CD4-positive, alpha-beta T cell (primary cell): ENCODE data around the gene ASCL3. TPM values are rescaled to one million over a fixed set of nuclear protein-coding genes. Genes with fewer than 3 reads are reported as not detected.
"Not testable (repeated sequence)": the region's sequence is repeated elsewhere in the genome, so short reads cannot be mapped to it uniquely, and the experiment has no call there.

Experiments
- ATAC-seq: fragments of 200-7000 bp; cut with Tn5 transposase; one replicate; pipeline ENCODE4 v1.10.0; 2022; ENCODE audit warnings: mild to moderate bottlenecking; ENCODE audit not compliant: poor library complexity
- CTCF ChIA-PET: fragments of 350-600 bp; sonication (Branson Sonifier 250); formaldehyde crosslinking; loops from one replicate; lab custom pipeline; 2021; ENCODE audit warnings: antibody characterized with exemption, inconsistent platforms; lab: Charles Lee
- POLR2A ChIA-PET: fragments of 350-600 bp; sonication (Branson Sonifier 250); formaldehyde crosslinking; loops from one replicate; lab custom pipeline; 2021; ENCODE audit warnings: antibody characterized with exemption, inconsistent platforms; lab: Charles Lee
- DNase-seq, 14 experiments: peaks; one replicate each; pipeline ENCODE4 v3.0.0-alpha.2; 2013 to 2020; ENCODE audit warnings: mixed read lengths in 2 of 14
- H3K27ac ChIP-seq, 2 donors: one replicate each; pipeline versions ENCODE4 v1.5.1 to v1.7.0; 2013; ENCODE audit warnings: low read length in 2 of 2, low read depth in 1 of 2, mild to moderate bottlenecking in 1 of 2
- H3K27me3 ChIP-seq, 2 experiments: 1 replicate in 1 of 2; 2 replicates in 1 of 2; pipeline versions ENCODE4 v1.6.1 to v1.7.0; 2013; ENCODE audit warnings: low read length in 2 of 2, control low read depth in 1 of 2, mild to moderate bottlenecking in 1 of 2, moderate library complexity in 1 of 2; ENCODE audit not compliant: insufficient read depth in 2 of 2, control insufficient read depth in 1 of 2
- H3K36me3 ChIP-seq: one replicate; pipeline ENCODE4 v1.6.1; 2013; ENCODE audit warnings: low read length, control low read depth; ENCODE audit not compliant: insufficient read depth
- H3K4me1 ChIP-seq: one replicate; pipeline ENCODE4 v1.6.1; 2013; ENCODE audit warnings: low read length, control low read depth; ENCODE audit not compliant: insufficient read depth
- H3K4me3 ChIP-seq: one replicate; pipeline ENCODE4 v1.5.1; 2013; ENCODE audit warnings: mild to moderate bottlenecking, low read length, moderate library complexity
- H3K9me3 ChIP-seq, 2 experiments: 1 replicate in 1 of 2; 2 replicates in 1 of 2; pipeline versions ENCODE4 v1.6.1 to v1.7.0; 2013; ENCODE audit warnings: low read length in 2 of 2, mild to moderate bottlenecking in 2 of 2, control low read depth in 1 of 2, moderate library complexity in 1 of 2; ENCODE audit not compliant: control insufficient read depth in 1 of 2, insufficient read depth in 1 of 2
- H3K27ac Mint-ChIP-seq: one replicate; pipeline ENCODE4 v1.8.0; 2020; ENCODE audit warnings: mixed read lengths
- H3K27me3 Mint-ChIP-seq: one replicate; pipeline ENCODE4 v1.8.0; 2021; ENCODE audit warnings: mixed read lengths
- H3K36me3 Mint-ChIP-seq: one replicate; pipeline ENCODE4 v1.8.0; 2021; ENCODE audit warnings: low read depth, mixed read lengths
- H3K4me1 Mint-ChIP-seq: one replicate; pipeline ENCODE4 v1.8.0; 2021; ENCODE audit warnings: low read depth, mixed read lengths
- H3K4me3 Mint-ChIP-seq: one replicate; pipeline ENCODE4 v1.8.0; 2020; ENCODE audit warnings: mild to moderate bottlenecking, mixed read lengths
- H3K9me3 Mint-ChIP-seq: one replicate; pipeline ENCODE4 v1.8.0; 2020; ENCODE audit warnings: mixed read lengths
- intact Hi-C, 2 experiments: fragments of 100-400 bp; cut with DNase I in 1 of 2; cut with micrococcal nuclease in 1 of 2; formaldehyde crosslinking; loops; one replicate each; pipeline versions ENCODE4 v1.15.1 to v1.9.0; 2023 to 2025; cut with DNase I, micrococcal nuclease
- total RNA-seq, 174 experiments: library from RNA in 2 of 174; stranded (reverse) in 2 of 174; gene quantifications; one replicate each; pipeline ENCODE4 v1.2.3 and lab custom pipeline; 2021 to 2026
- TF ChIP-seq, protein P1 (sequence below): fragments of 200-600 bp; IDR thresholded peaks from one replicate; pipeline ENCODE4 v1.8.0; 2022; ENCODE audit warnings: antibody characterized with exemption, mild to moderate bottlenecking

ASCL3 gene
- total RNA-seq, 2 experiments from 2014 or later: not detected

GRCh38 chr11:8987446-8987845, 44.6 kb upstream of the ASCL3 start:
- Mint-ChIP-seq H3K27me3 (peaks cover 41% of the 10 kb centered on the region), H3K4me1 (no peaks in the 10 kb centered on the region), H3K9me3 (no peaks in the 10 kb centered on the region), H3K36me3 (no peaks in the 10 kb centered on the region), H3K27ac (no peak overlapping the region), H3K4me3 (no peak overlapping the region)
- no peaks in the 10 kb centered on the region for H3K4me1 ChIP-seq
- ChIA-PET CTCF (interaction anchor here (1.5 kb wide), 1 partner anchor 28 kb away, joined by 3 read pairs; no protein-coding TSS in a partner anchor), POLR2A (no interaction called here)
- no peaks in the 10 kb centered on the region for H3K36me3 ChIP-seq
- H3K4me3 ChIP-seq: no peak overlapping the region
- no peaks in the 10 kb centered on the region for H3K27me3 ChIP-seq
- intact Hi-C loops: no loop called here
- no peak overlapping the region for H3K27ac ChIP-seq
- DNase-seq (no peak), ATAC-seq (no peak)
- TF ChIP-seq, protein P1, sequence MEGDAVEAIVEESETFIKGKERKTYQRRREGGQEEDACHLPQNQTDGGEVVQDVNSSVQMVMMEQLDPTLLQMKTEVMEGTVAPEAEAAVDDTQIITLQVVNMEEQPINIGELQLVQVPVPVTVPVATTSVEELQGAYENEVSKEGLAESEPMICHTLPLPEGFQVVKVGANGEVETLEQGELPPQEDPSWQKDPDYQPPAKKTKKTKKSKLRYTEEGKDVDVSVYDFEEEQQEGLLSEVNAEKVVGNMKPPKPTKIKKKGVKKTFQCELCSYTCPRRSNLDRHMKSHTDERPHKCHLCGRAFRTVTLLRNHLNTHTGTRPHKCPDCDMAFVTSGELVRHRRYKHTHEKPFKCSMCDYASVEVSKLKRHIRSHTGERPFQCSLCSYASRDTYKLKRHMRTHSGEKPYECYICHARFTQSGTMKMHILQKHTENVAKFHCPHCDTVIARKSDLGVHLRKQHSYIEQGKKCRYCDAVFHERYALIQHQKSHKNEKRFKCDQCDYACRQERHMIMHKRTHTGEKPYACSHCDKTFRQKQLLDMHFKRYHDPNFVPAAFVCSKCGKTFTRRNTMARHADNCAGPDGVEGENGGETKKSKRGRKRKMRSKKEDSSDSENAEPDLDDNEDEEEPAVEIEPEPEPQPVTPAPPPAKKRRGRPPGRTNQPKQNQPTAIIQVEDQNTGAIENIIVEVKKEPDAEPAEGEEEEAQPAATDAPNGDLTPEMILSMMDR: no peak
- H3K9me3 ChIP-seq: no peaks in the 10 kb centered on the region

GRCh38 chr11:8986772-8987171, 44.0 kb upstream of the ASCL3 start:
- H3K4me3 Mint-ChIP-seq, H3K27ac ChIP-seq, H3K9me3 Mint-ChIP-seq, intact Hi-C loops, DNase-seq, H3K36me3 ChIP-seq, H3K36me3 Mint-ChIP-seq, H3K4me1 Mint-ChIP-seq, H3K27me3 ChIP-seq, H3K27ac Mint-ChIP-seq, POLR2A ChIA-PET, H3K9me3 ChIP-seq, H3K4me3 ChIP-seq, ATAC-seq, H3K4me1 ChIP-seq: not testable (repeated sequence)
- H3K27me3 Mint-ChIP-seq: peaks cover 35% of the 10 kb centered on the region
- CTCF ChIA-PET: interaction anchor here (1.5 kb wide), 1 partner anchor 27 kb away, joined by 3 read pairs; no protein-coding TSS in a partner anchor

- Histone ChIP-seq H3K4me3 (no peak overlapping the region), H3K36me3 (no peaks in the 10 kb centered on the region), H3K27me3 (no peaks in the 10 kb centered on the region), H3K27ac (no peak overlapping the region), H3K9me3 (no peaks in the 10 kb centered on the region), H3K4me1 (no peaks in the 10 kb centered on the region)
- H3K27me3 Mint-ChIP-seq: peaks cover 32% of the 10 kb centered on the region
- DNase-seq (no peak), ATAC-seq (no peak)
- H3K4me1 Mint-ChIP-seq: no peaks in the 10 kb centered on the region
- no peak overlapping the region for H3K27ac Mint-ChIP-seq
- intact Hi-C loops: no loop called here
- no peaks in the 10 kb centered on the region for H3K36me3 Mint-ChIP-seq
- ChIA-PET CTCF (no interaction called here), POLR2A (no interaction called here)
- no peaks in the 10 kb centered on the region for H3K9me3 Mint-ChIP-seq
- TF ChIP-seq, protein P1: no peak
- no peak overlapping the region for H3K4me3 Mint-ChIP-seq
Measured at GRCh38 chr11:8985462-8985861, 42.6 kb upstream of the ASCL3 start.

DNA sequence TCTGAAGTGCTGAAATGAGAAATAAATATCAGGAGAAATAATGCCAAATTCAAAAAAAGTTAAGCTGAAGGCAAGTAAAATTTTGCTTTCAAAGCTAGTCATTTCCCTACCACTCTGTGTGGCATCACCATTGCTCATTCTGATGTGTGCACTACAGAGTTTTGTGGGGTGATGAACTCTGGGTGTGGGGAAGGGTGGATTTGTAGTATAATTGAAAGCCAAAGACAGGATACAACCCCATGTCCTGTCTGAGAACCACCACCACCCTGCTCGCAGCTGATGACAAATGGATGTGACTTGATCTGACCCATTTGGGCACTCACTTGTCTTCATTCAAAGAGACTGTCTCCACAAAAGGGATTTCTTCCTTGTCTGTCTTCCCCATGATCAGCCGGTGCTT, 40.7 kb upstream of the ASCL3 start:
- POLR2A ChIA-PET: no interaction called here
- H3K9me3 ChIP-seq: no peaks in the 10 kb centered on the region
- H3K4me1 ChIP-seq: no peaks in the 10 kb centered on the region
- no peak overlapping the region for H3K27ac ChIP-seq
- intact Hi-C loops: no loop called here
- no peaks in the 10 kb centered on the region for H3K4me1 Mint-ChIP-seq
- no peaks in the 10 kb centered on the region for H3K9me3 Mint-ChIP-seq
- ATAC-seq: no peak
- H3K4me3 ChIP-seq: no peak overlapping the region
- CTCF ChIA-PET: no interaction called here
- no peaks in the 10 kb centered on the region for H3K27me3 ChIP-seq
- peaks cover 18% of the 10 kb centered on the region for H3K27me3 Mint-ChIP-seq
- H3K4me3 Mint-ChIP-seq: no peak overlapping the region
- TF ChIP-seq, protein P1: no peak
- H3K36me3 Mint-ChIP-seq: no peaks in the 10 kb centered on the region
- no peak for DNase-seq
- no peaks in the 10 kb centered on the region for H3K36me3 ChIP-seq
- no peak overlapping the region for H3K27ac Mint-ChIP-seq
